HUES48 (cell line): ENCODE results near the gene SARS2.
A peak's percentile ranks its signal among the peaks of the same experiment; 100 is the strongest.
"Not testable (repeated sequence)": the region's sequence is repeated elsewhere in the genome, so short reads cannot be mapped to it uniquely, and the experiment has no call there.

ENCODE experiments used
- H3K27ac ChIP-seq: one replicate; pipeline ENCODE4 v1.7.0; 2013; ENCODE audit warnings: low read depth, low read length, inconsistent platforms
- H3K27me3 ChIP-seq: 2 replicates; pipeline ENCODE4 v1.6.1; 2013; ENCODE audit warnings: mild to moderate bottlenecking, low read length; ENCODE audit not compliant: control insufficient read depth, insufficient read depth
- H3K36me3 ChIP-seq: 2 replicates; pipeline ENCODE4 v1.6.1; 2013; ENCODE audit warnings: low read length; ENCODE audit not compliant: control insufficient read depth, insufficient read depth
- H3K4me1 ChIP-seq: 2 replicates; pipeline ENCODE4 v1.6.1; 2013; ENCODE audit warnings: mild to moderate bottlenecking, low read length; ENCODE audit not compliant: control insufficient read depth, insufficient read depth
- H3K4me3 ChIP-seq: 2 replicates; pipeline ENCODE4 v1.5.1; 2013; ENCODE audit warnings: mild to moderate bottlenecking, low read depth, low read length
- H3K9ac ChIP-seq: 2 replicates; pipeline ENCODE4 v1.6.1; 2013; ENCODE audit warnings: mild to moderate bottlenecking, low read depth, low read length, moderate library complexity
- H3K9me3 ChIP-seq: 2 replicates; pipeline ENCODE4 v1.6.1; 2013; ENCODE audit warnings: low read length; ENCODE audit not compliant: control insufficient read depth, insufficient read depth

SARS2 gene

GRCh38 chr19:38966149-38966548, 35.6 kb upstream of the SARS2 start:
- H3K4me1 ChIP-seq, H3K27ac ChIP-seq, H3K27me3 ChIP-seq, H3K9ac ChIP-seq, H3K4me3 ChIP-seq, H3K36me3 ChIP-seq, H3K9me3 ChIP-seq: not testable (repeated sequence)

GRCh38 chr19:38964738-38965137, 34.2 kb upstream of the SARS2 start:
- peaks cover 3% of the 10 kb centered on the region; the same call in 1 of the 2 replicates for H3K4me1 ChIP-seq
- no peaks in the 10 kb centered on the region for H3K27me3 ChIP-seq
- no peak overlapping the region for H3K9ac ChIP-seq
- H3K9me3 ChIP-seq: no peaks in the 10 kb centered on the region
- H3K4me3 ChIP-seq: no peak overlapping the region
- no peak overlapping the region for H3K27ac ChIP-seq
- peaks cover 8% of the 10 kb centered on the region; the same call in 1 of the 2 replicates for H3K36me3 ChIP-seq

GRCh38 chr19:38959618-38960017, 29.1 kb upstream of the SARS2 start:
- Histone ChIP-seq H3K4me3 (no peak overlapping the region), H3K36me3 (peaks cover 4% of the 10 kb centered on the region; the same call in 1 of the 2 replicates), H3K27ac (no peak overlapping the region), H3K9me3 (no peaks in the 10 kb centered on the region), H3K27me3 (no peaks in the 10 kb centered on the region), H3K4me1 (peaks cover 3% of the 10 kb centered on the region; the same call in 1 of the 2 replicates), H3K9ac (no peak overlapping the region)

GRCh38 chr19:38958301-38958700, 27.7 kb upstream of the SARS2 start:
- Histone ChIP-seq H3K27me3 (no peaks in the 10 kb centered on the region), H3K27ac (no peak overlapping the region), H3K4me1 (peaks cover 3% of the 10 kb centered on the region; the same call in 1 of the 2 replicates)

GRCh38 chr19:38956264-38956663, 25.7 kb upstream of the SARS2 start:
- Histone ChIP-seq H3K4me1 (no peaks in the 10 kb centered on the region), H3K9me3 (no peaks in the 10 kb centered on the region), H3K27me3 (no peaks in the 10 kb centered on the region), H3K9ac (no peak overlapping the region), H3K36me3 (peaks cover 4% of the 10 kb centered on the region; the same call in 1 of the 2 replicates), H3K4me3 (no peak overlapping the region), H3K27ac (no peak overlapping the region)

More at GRCh38 chr19:38958301-38958700, 27.7 kb upstream of the SARS2 start:
- Histone ChIP-seq H3K4me3 (no peak overlapping the region), H3K36me3 (peaks cover 4% of the 10 kb centered on the region; the same call in 1 of the 2 replicates), H3K9me3 (no peaks in the 10 kb centered on the region), H3K9ac (no peak overlapping the region)

GRCh38 chr19:38953677-38954076, 23.1 kb upstream of the SARS2 start:
- Histone ChIP-seq H3K4me1 (0 out of 2 replicates have a peak, but pooled peaks cover 2% of the 10 kb centered on the region), H3K27me3 (no peaks in the 10 kb centered on the region), H3K9me3 (no peaks in the 10 kb centered on the region), H3K4me3 (no peak overlapping the region), H3K9ac (no peak overlapping the region), H3K27ac (no peak overlapping the region), H3K36me3 (peaks cover 4% of the 10 kb centered on the region; the same call in 1 of the 2 replicates)

GRCh38 chr19:38952395-38953165, 22.0 kb upstream of the SARS2 start:
- Histone ChIP-seq H3K9me3 (no peaks in the 10 kb centered on the region), H3K36me3 (no peaks in the 10 kb centered on the region), H3K4me1 (0 out of 2 replicates have a peak, but pooled peaks cover 2% of the 10 kb centered on the region), H3K4me3 (no peak overlapping the region), H3K27ac (no peak overlapping the region), H3K9ac (no peak overlapping the region), H3K27me3 (no peaks in the 10 kb centered on the region)

- H3K27me3 ChIP-seq: no peaks in the 10 kb centered on the region
- 0 out of 2 replicates have a peak, but pooled peaks cover 2% of the 10 kb centered on the region for H3K4me1 ChIP-seq
- no peak overlapping the region for H3K27ac ChIP-seq
- H3K36me3 ChIP-seq: peaks cover 3% of the 10 kb centered on the region; the same call in 1 of the 2 replicates
- no peak overlapping the region for H3K9ac ChIP-seq
- no peak overlapping the region for H3K4me3 ChIP-seq
- H3K9me3 ChIP-seq: no peaks in the 10 kb centered on the region
Measured at GRCh38 chr19:38951187-38951586, 20.6 kb upstream of the SARS2 start.

GRCh38 chr19:38949580-38950367, 19.2 kb upstream of the SARS2 start:
- H3K27ac ChIP-seq: no peak overlapping the region
- H3K4me3 ChIP-seq: peak overlapping the region; percentile 75
- H3K27me3 ChIP-seq: no peaks in the 10 kb centered on the region
- no peaks in the 10 kb centered on the region for H3K9me3 ChIP-seq
- peaks cover 8% of the 10 kb centered on the region; the same call in 1 of the 2 replicates for H3K36me3 ChIP-seq
- 0 out of 2 replicates have a peak, but pooled peaks cover 2% of the 10 kb centered on the region for H3K4me1 ChIP-seq
- peak overlapping the region; percentile 41; the same call in 1 of the 2 replicates for H3K9ac ChIP-seq

GRCh38 chr19:38946229-38947010, 15.9 kb upstream of the SARS2 start:
- H3K9me3 ChIP-seq: no peaks in the 10 kb centered on the region
- H3K27ac ChIP-seq: no peak overlapping the region
- peaks cover 12% of the 10 kb centered on the region; the same call in 1 of the 2 replicates for H3K36me3 ChIP-seq
- H3K4me1 ChIP-seq: 0 out of 2 replicates have a peak, but pooled peaks cover 2% of the 10 kb centered on the region
- no peak overlapping the region for H3K9ac ChIP-seq
- no peak overlapping the region for H3K4me3 ChIP-seq
- no peaks in the 10 kb centered on the region for H3K27me3 ChIP-seq
